NK-92 (cell line): Measurements from ENCODE around the gene CDH8.
"Not testable (repeated sequence)": the region's sequence is repeated elsewhere in the genome, so short reads cannot be mapped to it uniquely, and the experiment has no call there.

Experiments
- DNase-seq: peaks from one replicate; lab custom pipeline; 2025; ENCODE audit not compliant: unreplicated experiment; lab: John Stamatoyannopoulos, UW

Gene CDH8

GRCh38 chr16:61797296-61797795, 238.9 kb downstream of the CDH8 start:
- DNase-seq = no peak

GRCh38 chr16:61792194-61792909, 243.9 kb downstream of the CDH8 start:
- DNase-seq = no peak

DNA sequence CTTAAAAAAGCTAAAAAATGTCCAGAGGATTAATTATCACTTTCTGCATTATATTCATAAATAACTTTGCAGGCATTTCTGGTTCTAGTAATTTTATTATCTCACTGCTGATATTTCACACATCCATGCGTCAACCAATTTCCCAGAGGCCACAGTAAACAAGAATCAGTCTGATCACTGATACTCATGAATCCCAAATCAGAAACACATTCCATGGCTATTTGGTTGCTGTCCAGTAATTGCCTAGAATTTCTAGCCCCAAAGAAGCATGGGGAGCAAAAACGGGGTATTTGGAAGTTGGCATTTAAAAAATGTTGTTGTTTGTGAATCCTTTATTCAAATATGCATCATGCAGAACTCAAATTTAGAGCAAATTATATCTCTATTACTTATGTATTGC, 244.8 kb downstream of the CDH8 start:
- DNase-seq = no peak

GRCh38 chr16:61781855-61782254, 254.4 kb downstream of the CDH8 start:
- DNase-seq = not testable (repeated sequence)

DNA sequence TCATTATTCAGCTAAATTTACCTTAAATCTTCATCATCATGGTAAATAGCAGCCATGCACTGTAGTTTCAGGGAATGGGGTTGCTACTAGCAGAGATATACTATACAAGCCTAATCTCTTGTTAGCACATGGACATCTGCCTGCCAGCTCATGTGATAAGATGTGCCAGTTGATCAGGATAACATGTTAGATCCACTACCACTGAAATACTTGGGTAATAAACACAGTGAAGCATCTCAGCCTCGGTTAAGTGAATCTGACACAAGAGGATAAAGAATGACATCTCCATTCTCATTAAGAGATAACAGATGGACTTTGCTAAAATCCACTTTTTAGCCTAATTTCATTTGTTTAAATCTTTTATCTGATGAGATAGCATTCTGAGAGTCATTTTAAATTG, 256.1 kb downstream of the CDH8 start:
- no peak for DNase-seq

DNA sequence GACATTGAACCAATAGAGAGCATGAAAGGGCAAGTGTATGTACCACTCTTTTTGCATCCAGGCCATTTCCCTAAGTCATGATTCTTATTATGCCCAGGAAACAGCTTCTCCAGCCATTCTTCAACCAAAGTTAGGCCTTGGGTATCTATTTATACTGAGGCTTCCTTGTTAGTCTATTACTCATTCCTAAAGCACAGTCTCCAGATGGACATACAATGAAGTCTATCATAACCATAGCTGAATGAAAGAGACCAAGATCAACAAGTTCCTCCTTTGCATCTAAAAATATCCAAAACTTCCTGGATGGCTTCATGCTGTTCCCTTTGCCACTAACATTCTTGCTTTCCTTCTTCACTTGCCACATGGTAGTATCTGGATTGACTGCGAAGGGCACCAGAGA, 265.9 kb downstream of the CDH8 start:
- no peak for DNase-seq

- no peak for DNase-seq
Measured at GRCh38 chr16:61763991-61764390, 272.2 kb downstream of the CDH8 start.

- DNase-seq = no peak
Measured at GRCh38 chr16:61763013-61763412, 273.2 kb downstream of the CDH8 start.

GRCh38 chr16:61730997-61731396, 305.2 kb downstream of the CDH8 start:
- no peak for DNase-seq

DNA sequence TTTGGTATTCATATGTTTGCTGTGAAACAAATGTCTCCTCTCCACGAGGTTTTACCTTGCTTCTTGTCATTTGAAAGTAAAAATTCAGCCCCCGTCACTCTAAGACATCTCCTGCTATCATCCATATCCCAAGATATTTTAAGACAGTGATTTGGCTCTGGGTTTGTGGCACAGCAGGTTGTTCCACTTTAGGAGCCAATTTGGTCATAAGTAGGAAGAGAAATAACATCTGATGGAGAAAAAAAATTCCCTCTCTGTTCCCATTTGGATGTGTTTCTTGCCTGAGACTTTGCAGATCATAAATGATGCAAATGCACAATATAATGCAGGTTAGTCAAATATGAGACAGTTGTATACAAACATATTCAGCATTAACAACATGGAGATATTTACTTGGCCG, 309.5 kb downstream of the CDH8 start:
- DNase-seq = no peak

DNA sequence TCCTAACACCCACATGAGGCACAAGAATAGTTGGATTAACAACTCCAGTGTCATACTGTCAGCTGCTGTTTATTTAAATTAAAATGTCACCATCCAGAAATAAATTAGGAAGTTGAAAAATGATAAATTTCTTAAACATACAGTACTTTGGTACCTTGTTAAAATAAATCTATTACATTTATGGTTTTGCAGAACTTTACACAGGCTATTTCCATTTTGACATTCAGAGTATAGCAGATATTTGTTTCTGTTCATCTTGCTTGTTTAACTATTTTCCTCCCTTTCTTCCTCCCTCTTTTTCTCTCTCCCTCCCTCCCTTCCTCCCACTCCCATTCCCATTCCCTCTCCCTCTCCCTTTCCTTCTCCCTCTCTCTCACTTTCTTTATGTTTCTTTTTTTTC, 310.1 kb downstream of the CDH8 start:
- no peak for DNase-seq

DNA sequence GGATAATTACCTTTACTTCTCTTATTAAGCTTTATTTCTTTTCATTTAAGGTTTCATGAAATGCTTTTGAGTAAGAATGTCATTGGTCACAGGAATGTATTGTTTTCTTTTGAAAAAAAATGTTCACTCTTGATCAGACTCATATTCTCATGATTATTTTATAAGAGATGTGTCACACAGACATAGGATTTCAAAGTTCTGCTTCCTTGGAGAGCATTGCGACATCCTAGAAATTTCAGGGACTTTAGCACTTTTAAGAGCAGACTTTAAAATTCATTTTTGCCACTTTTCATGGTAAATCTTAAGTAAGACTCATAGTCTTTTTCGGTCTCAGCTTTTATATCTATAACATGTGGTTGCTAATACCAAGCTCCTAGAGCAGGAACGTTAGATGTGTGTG, 314.7 kb downstream of the CDH8 start:
- DNase-seq = no peak

- DNase-seq = no peak
Measured at GRCh38 chr16:61715393-61715792, 320.8 kb downstream of the CDH8 start.

GRCh38 chr16:61713787-61714186, 322.5 kb downstream of the CDH8 start:
- DNase-seq = no peak

- DNase-seq = not testable (repeated sequence)
Measured at GRCh38 chr16:61699640-61700039, 336.6 kb downstream of the CDH8 start.

DNA sequence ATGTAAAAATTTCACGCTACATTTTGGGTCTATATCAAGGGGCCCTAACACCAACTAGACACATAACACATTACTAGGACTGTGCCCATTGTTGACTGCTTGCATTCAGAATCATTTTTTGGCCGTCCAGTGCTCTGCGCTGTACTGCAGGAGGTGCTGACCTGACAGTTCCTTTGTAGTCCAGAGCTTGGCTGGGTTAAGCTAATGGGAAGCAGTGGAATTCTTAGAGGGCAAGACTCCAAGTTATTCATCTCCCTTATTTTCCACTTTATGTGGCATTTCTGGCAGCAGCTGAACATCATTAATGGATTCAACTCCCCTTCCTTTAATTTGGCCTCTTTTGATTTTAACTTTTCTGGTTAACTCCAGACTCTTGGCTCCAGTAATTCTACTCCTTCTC, 351.7 kb downstream of the CDH8 start:
- no peak for DNase-seq

GRCh38 chr16:61681673-61682072, 354.6 kb downstream of the CDH8 start:
- no peak for DNase-seq

DNA sequence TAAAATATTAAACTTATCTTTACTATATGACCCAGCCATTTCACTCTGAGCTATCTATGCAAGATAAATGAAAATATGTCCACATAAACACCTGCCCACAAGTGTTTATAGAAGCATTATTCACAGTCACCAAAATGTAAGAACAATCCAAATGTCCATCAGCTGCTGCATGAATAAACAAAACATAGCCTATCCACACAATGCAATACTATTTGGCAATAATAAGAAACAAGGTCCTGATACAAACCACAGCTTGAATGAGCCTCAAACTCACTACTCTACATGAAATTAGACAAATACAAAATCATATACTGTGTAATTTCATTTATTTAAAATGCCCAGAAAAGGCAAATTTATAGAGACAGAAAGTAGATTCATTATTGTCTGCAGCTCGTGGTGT, 355.1 kb downstream of the CDH8 start:
- no peak for DNase-seq

DNA sequence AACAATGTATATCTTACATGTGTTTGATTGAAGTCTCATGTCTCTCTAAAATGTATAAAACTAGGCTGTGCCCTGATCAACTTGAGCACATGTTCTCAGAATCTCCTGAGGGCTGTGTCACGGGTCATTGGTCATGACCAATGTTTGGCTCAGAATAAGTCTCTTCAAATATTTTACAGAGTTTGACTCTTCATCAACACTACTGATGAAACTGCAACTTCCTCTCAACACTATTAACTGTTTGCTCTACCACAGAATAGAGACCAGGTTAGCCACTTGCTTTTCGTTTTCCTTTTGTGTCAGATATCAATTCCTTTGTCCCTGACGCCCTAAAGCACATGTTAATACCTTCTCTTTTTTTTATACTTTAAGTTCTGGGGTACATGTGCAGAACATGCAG, 358.1 kb downstream of the CDH8 start:
- DNase-seq = no peak

DNA sequence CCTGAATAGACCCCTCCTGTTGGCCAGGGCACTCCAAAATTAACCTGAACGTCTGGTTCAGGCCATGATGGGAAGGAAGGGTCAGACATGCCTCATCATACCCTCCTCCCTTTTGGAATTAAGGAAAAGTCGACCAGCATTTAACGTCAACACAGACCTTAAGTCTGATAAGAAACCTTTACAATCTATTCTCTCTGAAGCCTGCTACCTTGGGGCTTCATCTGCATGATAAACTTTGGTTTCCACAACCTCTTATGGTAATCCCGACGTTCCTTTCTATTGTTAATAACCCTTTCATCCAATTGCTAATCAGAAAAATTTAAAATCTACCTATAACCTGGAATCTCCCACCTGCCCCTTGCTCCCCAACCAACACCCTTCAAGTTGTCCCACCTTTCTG, 358.5 kb downstream of the CDH8 start:
- no peak for DNase-seq

DNA sequence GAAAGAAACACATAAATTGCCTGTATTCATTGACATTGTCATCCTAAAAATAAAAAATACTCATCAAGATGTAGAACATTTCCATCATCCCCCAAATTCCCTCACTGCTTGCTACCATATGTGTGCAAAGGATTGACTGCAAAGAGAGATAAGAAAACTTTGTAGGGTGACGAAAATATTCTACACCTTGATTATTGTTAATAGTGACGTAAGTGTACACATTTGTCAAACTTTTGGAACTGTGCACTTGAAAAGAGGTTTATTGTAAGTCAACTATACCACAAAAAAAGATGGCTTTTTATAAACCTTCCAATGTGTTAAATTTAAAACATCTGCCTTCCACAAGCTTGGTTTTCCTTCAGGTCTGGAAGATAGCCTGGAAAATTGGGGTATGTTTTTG, 359.5 kb downstream of the CDH8 start:
- DNase-seq = no peak

DNA sequence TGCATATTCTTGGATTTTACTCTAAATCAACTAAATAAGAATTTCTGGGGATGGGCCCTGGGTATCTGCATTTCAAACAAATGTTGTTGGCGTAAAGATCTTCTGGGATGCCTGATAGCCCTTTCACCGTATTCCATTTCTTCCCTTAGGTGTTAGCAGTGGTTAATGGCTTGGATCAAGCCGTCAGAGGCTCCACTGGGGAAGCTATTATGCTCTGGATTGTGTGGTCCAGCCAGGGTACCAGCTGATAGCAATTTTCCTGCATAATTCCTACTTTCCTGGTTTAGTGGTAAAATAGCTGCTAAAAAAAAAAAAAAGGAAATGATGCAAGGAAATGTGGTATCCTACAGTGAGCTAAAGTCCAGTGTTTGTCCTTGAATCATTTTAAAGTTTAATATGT, 365.1 kb downstream of the CDH8 start:
- DNase-seq = no peak

GRCh38 chr16:61665512-61665911, 370.7 kb downstream of the CDH8 start:
- no peak for DNase-seq
